GM23338 (cell line): Measurements from ENCODE around the gene REG3A. TPM values are rescaled to one million over a fixed set of nuclear protein-coding genes. Genes with fewer than 3 reads are reported as not detected.

Experiments
- ATAC-seq: fragments of 200-7000 bp; cut with Tn5 transposase; 3 replicates; pipeline ENCODE4 v1.9.1; 2020
- DNase-seq: peaks from one replicate; pipeline ENCODE4 v3.0.0-alpha.2; 2015; ENCODE audit warnings: low spot score
- H2AFZ ChIP-seq: fragments of 200-600 bp; sonication (generic); 2 replicates; pipeline ENCODE4 v1.8.0; 2016; ENCODE audit warnings: antibody characterized with exemption, mild to moderate bottlenecking, moderate library complexity
- H3F3A ChIP-seq: fragments of 200-600 bp; sonication (generic); replicated peaks from 2 replicates; pipeline ENCODE4 v1.8.0; 2017; ENCODE audit warnings: antibody characterized with exemption, mixed run types, low read depth
- H3K27ac ChIP-seq: fragments of 200-600 bp; sonication (generic); 2 replicates; pipeline ENCODE4 v1.6.1; 2016; ENCODE audit warnings: low read depth
- H3K27me3 ChIP-seq: fragments of 200-600 bp; sonication (generic); 2 replicates; pipeline ENCODE4 v1.8.0; 2016; ENCODE audit warnings: mild to moderate bottlenecking, mixed run types, moderate library complexity; ENCODE audit not compliant: insufficient read depth
- H3K36me3 ChIP-seq: fragments of 200-600 bp; sonication (generic); 2 replicates; pipeline ENCODE4 v1.8.0; 2016; ENCODE audit warnings: mild to moderate bottlenecking; ENCODE audit not compliant: insufficient read depth
- H3K4me1 ChIP-seq: fragments of 200-600 bp; sonication (generic); 2 replicates; pipeline ENCODE4 v1.8.0; 2016; ENCODE audit warnings: mild to moderate bottlenecking, moderate library complexity; ENCODE audit not compliant: insufficient read depth
- H3K4me2 ChIP-seq: fragments of 200-600 bp; sonication (generic); 2 replicates; pipeline ENCODE4 v1.7.1; 2017; ENCODE audit warnings: mixed run types
- H3K4me3 ChIP-seq: fragments of 200-600 bp; sonication (generic); 2 replicates; pipeline ENCODE4 v1.6.1; 2016; ENCODE audit warnings: mixed run types
- H3K79me2 ChIP-seq: fragments of 200-600 bp; sonication (generic); replicated peaks from 2 replicates; pipeline ENCODE4 v1.8.0; 2017; ENCODE audit warnings: mild to moderate bottlenecking; ENCODE audit not compliant: insufficient read depth
- H3K9me2 ChIP-seq: fragments of 200-600 bp; sonication (generic); 2 replicates; pipeline ENCODE4 v1.8.0; 2017; ENCODE audit not compliant: insufficient read depth
- H4K20me1 ChIP-seq: fragments of 200-600 bp; sonication (generic); replicated peaks from 2 replicates; pipeline ENCODE4 v1.8.0; 2017; ENCODE audit warnings: mild to moderate bottlenecking; ENCODE audit not compliant: insufficient read depth
- H3K27ac Mint-ChIP-seq: 2 replicates; pipeline ENCODE4 v1.8.0; 2020; ENCODE audit warnings: inconsistent platforms, mild to moderate bottlenecking, moderate library complexity, mixed read lengths
- H3K27me3 Mint-ChIP-seq: 3 replicates; pipeline ENCODE4 v1.8.0; 2022; ENCODE audit warnings: low read depth, mild to moderate bottlenecking, moderate library complexity, mixed read lengths, inconsistent platforms; ENCODE audit not compliant: insufficient read depth, poor library complexity
- H3K36me3 Mint-ChIP-seq: 3 replicates; pipeline ENCODE4 v1.8.0; 2021; ENCODE audit warnings: low read depth, mild to moderate bottlenecking, inconsistent platforms, moderate library complexity, mixed read lengths
- H3K4me1 Mint-ChIP-seq: 3 replicates; pipeline ENCODE4 v1.8.0; 2020; ENCODE audit warnings: mild to moderate bottlenecking, inconsistent platforms, mixed read lengths
- H3K4me3 Mint-ChIP-seq: 3 replicates; pipeline ENCODE4 v1.8.0; 2021; ENCODE audit warnings: moderate library complexity, mild to moderate bottlenecking, inconsistent platforms, mixed read lengths
- H3K9me3 Mint-ChIP-seq: 3 replicates; pipeline ENCODE4 v1.8.0; 2020; ENCODE audit warnings: moderate library complexity, mild to moderate bottlenecking, inconsistent platforms, mixed read lengths
- CREB1 ChIP-seq: fragments of 250-450 bp; sonication (Bioruptor Pico); IDR thresholded peaks from 2 replicates; pipeline ENCODE4 v1.5.0; 2020; ENCODE audit warnings: low read depth, mild to moderate bottlenecking, moderate library complexity
- CTCF ChIP-seq, 2 experiments: fragments of 200-600 bp in 1 of 2; sonication (generic) in 1 of 2; conservative IDR thresholded peaks; 2 replicates each; pipeline versions ENCODE4 v1.5.1 to v1.6.1; 2016 to 2017; ENCODE audit warnings: antibody characterized with exemption in 2 of 2, low read depth in 2 of 2, mild to moderate bottlenecking in 2 of 2, moderate library complexity in 1 of 2
- ETS1 ChIP-seq: IDR thresholded peaks from 2 replicates; pipeline ENCODE4 v1.6.1; 2016; ENCODE audit warnings: antibody characterized with exemption
- EZH2 ChIP-seq: fragments of 200-600 bp; sonication (generic); IDR thresholded peaks from one replicate; pipeline ENCODE4 v1.8.0; 2017; ENCODE audit warnings: antibody characterized with exemption, mild to moderate bottlenecking, low read depth; ENCODE audit not compliant: unreplicated experiment
- EZH2phosphoT487 ChIP-seq: fragments of 200-600 bp; sonication (generic); IDR thresholded peaks from one replicate; pipeline ENCODE4 v1.8.1; 2018; ENCODE audit warnings: antibody characterized with exemption; ENCODE audit not compliant: unreplicated experiment
- JUNB ChIP-seq: IDR thresholded peaks from one replicate; pipeline ENCODE4 v1.6.1; 2016; ENCODE audit warnings: antibody characterized with exemption; ENCODE audit not compliant: unreplicated experiment
- NANOG ChIP-seq: IDR thresholded peaks from 2 replicates; pipeline ENCODE4 v1.6.1; 2016; ENCODE audit warnings: antibody characterized with exemption, borderline replicate concordance
- POLR2AphosphoS5 ChIP-seq: IDR thresholded peaks from 2 replicates; pipeline ENCODE4 v1.6.1; 2016; ENCODE audit warnings: antibody characterized with exemption, low read depth
- STAT1 ChIP-seq: IDR thresholded peaks from one replicate; pipeline ENCODE4 v1.6.1; 2016; ENCODE audit warnings: antibody characterized with exemption; ENCODE audit not compliant: unreplicated experiment
- ZNF114 ChIP-seq: fragments of 250-450 bp; sonication (Bioruptor Pico); IDR thresholded peaks from 2 replicates; pipeline ENCODE4 v1.5.0; 2020; ENCODE audit warnings: mild to moderate bottlenecking, moderate library complexity
- ZNF331 ChIP-seq: fragments of 250-450 bp; sonication (Bioruptor Pico); IDR thresholded peaks from 2 replicates; pipeline ENCODE4 v1.5.0; 2020; ENCODE audit warnings: low read depth, mild to moderate bottlenecking, moderate library complexity
- ZNF462 ChIP-seq: fragments of 250-450 bp; sonication (Bioruptor Pico); IDR thresholded peaks from 2 replicates; pipeline ENCODE4 v1.5.0; 2020; ENCODE audit warnings: mild to moderate bottlenecking, moderate library complexity
- polyA plus RNA-seq: library from polyadenylated mRNA; unstranded; fragments of >200 nt; fragmentation: Nextera tagmentation; extraction: Ambion mirVana; gene quantifications from 2 replicates; pipeline ENCODE4 v1.2.1, GENCODE V29; 2016
- total RNA-seq: library from RNA; depleted of rRNA; stranded (reverse); fragments of >200 nt; shearing (Covaris generic); gene quantifications from 2 replicates; pipeline ENCODE4 v1.2.3, GENCODE V29; 2014
- TF ChIP-seq, protein P1 (sequence below): IDR thresholded peaks from one replicate; pipeline ENCODE4 v1.6.1; 2018; ENCODE audit warnings: antibody characterized with exemption; ENCODE audit not compliant: unreplicated experiment

The REG3A gene
- total and polyA plus RNA-seq, 2 experiments from 2014 or later, result not detected

- no peaks in the 10 kb centered on the region for H3K36me3 Mint-ChIP-seq
- H3K4me2 ChIP-seq, result no peak overlapping the region
- H3K4me3 ChIP-seq, result no peak overlapping the region
- H3K27ac ChIP-seq, result no peak overlapping the region
- DNase-seq (no peak), ATAC-seq (no peak)
- no peaks in the 10 kb centered on the region for H3K27me3 Mint-ChIP-seq
- H3K36me3 ChIP-seq, result no peaks in the 10 kb centered on the region
- no peak overlapping the region for H3K27ac Mint-ChIP-seq
- no peak overlapping the region for H2AFZ ChIP-seq
- no peak overlapping the region for H3K4me3 Mint-ChIP-seq
- H4K20me1 ChIP-seq, result no peaks in the 10 kb centered on the region
- H3K27me3 ChIP-seq, result no peaks in the 10 kb centered on the region
- no peaks in the 10 kb centered on the region for H3K4me1 ChIP-seq
- peaks cover 10% of the 10 kb centered on the region; the same call in 1 of the 2 replicates for H3K9me2 ChIP-seq
- no peaks in the 10 kb centered on the region for H3K9me3 Mint-ChIP-seq
- TF ChIP-seq ZNF462 (CRISPR knock-in tag), result no peak
- no peak for TF ChIP-seq ZNF331 (CRISPR knock-in tag)
- TF ChIP-seq EZH2phosphoT487, result no peak
- TF ChIP-seq NANOG, result no peak
- no peak for TF ChIP-seq JUNB
- no peak for TF ChIP-seq ZNF114 (CRISPR knock-in tag)
- TF ChIP-seq CTCF (conservative IDR thresholded peaks at IDR 0.05; ENCODE audit: low read depth in 2 of 2), result no peak
- no peak for TF ChIP-seq CREB1 (CRISPR knock-in tag)
- no peak for TF ChIP-seq ETS1
- no peak for TF ChIP-seq EZH2
- no peak for TF ChIP-seq STAT1
- TF ChIP-seq, protein P1, sequence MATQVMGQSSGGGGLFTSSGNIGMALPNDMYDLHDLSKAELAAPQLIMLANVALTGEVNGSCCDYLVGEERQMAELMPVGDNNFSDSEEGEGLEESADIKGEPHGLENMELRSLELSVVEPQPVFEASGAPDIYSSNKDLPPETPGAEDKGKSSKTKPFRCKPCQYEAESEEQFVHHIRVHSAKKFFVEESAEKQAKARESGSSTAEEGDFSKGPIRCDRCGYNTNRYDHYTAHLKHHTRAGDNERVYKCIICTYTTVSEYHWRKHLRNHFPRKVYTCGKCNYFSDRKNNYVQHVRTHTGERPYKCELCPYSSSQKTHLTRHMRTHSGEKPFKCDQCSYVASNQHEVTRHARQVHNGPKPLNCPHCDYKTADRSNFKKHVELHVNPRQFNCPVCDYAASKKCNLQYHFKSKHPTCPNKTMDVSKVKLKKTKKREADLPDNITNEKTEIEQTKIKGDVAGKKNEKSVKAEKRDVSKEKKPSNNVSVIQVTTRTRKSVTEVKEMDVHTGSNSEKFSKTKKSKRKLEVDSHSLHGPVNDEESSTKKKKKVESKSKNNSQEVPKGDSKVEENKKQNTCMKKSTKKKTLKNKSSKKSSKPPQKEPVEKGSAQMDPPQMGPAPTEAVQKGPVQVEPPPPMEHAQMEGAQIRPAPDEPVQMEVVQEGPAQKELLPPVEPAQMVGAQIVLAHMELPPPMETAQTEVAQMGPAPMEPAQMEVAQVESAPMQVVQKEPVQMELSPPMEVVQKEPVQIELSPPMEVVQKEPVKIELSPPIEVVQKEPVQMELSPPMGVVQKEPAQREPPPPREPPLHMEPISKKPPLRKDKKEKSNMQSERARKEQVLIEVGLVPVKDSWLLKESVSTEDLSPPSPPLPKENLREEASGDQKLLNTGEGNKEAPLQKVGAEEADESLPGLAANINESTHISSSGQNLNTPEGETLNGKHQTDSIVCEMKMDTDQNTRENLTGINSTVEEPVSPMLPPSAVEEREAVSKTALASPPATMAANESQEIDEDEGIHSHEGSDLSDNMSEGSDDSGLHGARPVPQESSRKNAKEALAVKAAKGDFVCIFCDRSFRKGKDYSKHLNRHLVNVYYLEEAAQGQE, result no peak
- no peak for TF ChIP-seq POLR2AphosphoS5
- H3F3A ChIP-seq, result no peaks in the 10 kb centered on the region
- no peaks in the 10 kb centered on the region for H3K4me1 Mint-ChIP-seq
- H3K79me2 ChIP-seq, result no peaks in the 10 kb centered on the region
Observed at GRCh38 chr2:79171348-79171958, 11.9 kb upstream of the REG3A start.
